HG03039 (cell line): Measurements from ENCODE around the gene RASSF3.

ENCODE experiments used
- ATAC-seq: cut with Tn5 transposase; IDR thresholded peaks from one replicate; pipeline ENCODE4 v1.9.1; 2021; ENCODE audit warnings: mild to moderate bottlenecking, moderate library complexity; ENCODE audit not compliant: unreplicated experiment

Gene RASSF3

DNA sequence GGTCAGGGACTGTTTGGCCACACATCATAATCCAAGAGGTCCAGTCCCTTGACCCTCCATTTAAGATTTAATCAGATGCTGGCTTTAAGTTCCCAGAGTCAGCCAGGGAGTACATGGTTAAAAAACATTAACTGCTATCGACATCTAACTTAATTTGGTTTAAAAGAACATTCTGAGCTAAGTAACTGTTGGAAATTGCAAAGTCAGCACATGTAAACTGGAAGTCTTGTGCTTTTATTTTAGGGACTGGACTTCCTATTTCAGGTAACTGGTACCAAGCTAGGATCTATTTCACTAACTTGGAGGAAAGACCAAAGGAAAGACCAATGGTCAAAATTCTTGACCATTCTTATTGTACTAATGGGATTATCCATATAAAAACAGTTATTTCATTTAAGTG, 108.4 kb downstream of the RASSF3 start:
- ATAC-seq, result no peak

DNA sequence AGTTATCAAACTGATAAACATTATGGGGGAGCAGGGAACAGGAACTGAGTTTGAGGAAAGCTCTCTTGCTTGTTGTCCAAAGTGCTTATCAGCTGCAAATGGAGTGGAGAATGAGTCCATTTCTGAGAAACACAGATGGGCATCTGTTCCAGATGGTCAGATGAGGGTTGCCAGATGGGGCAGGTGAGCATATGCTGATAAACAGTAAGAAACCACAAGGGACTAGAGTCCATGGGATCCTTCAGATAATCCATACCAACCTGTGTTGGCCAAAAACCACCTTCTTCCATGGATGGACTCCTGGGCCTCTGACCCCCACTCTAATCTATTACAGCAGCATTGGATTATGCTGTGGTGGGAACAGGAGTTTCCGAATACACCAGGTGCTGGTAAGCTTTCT, 110.6 kb downstream of the RASSF3 start:
- no peak for ATAC-seq

DNA sequence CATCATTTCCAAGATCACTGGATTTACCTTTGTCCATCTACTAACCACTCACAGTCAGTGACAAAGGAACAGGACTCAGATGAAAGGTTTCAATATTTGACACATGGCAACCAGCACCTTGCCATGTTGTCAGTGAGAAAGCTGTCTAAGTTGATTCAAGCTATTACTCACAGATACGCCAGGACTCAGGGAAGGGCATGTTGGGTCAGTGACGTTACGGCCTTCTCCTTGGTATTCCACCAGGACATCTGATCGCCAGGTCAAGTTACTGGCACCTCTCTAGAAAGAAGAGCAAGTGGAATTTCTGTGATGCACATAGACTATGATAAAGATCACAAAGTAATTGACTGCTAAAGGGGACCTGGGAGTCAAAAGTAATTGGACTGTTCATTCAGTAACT, 112.5 kb downstream of the RASSF3 start:
- ATAC-seq, result no peak

DNA sequence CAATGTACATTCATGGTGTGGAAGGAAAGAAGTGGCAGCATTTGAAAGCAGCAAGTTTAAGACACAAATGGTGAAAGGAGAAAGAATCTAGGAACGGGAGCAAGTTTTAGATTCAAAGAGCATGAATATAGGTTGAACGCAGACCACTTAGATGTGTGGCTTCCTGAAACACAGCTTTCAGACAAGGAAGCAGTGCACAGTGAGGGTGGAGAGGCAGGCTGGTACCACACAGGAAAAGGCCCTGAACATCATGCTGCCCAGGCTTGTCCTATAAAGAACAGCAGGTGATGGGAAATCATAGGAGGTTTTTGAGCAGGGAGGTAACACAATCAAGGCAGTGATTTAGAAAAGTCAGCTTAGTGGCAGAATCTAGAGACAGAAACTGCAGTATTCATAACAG, 113.3 kb downstream of the RASSF3 start:
- no peak for ATAC-seq

DNA sequence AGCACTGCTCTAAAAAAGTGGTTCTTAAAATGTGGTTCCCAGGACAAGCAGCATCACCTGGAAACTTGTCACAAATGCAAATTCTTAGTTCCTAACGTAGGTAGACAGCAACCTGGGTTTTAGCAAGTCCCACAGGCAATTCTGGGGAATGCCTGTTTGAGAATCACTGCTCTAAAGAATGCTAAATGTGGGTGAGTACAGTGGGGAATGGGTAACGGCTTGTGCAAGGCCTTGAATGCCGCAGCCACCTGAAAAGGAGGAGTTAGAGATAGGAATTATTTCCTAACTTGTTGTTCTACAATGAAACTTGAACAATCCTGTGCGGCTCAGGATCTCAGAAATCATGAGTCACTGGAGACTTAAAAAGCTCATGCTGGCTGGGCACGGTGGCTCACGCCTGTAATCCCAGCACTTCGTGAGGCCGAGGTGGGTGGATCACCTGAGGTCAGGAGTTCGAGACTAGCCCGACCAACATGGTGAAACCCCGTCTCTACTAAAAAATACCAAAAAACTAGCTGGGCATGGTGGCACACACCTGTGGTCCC, 114.0 kb downstream of the RASSF3 start:
- no peak for ATAC-seq

DNA sequence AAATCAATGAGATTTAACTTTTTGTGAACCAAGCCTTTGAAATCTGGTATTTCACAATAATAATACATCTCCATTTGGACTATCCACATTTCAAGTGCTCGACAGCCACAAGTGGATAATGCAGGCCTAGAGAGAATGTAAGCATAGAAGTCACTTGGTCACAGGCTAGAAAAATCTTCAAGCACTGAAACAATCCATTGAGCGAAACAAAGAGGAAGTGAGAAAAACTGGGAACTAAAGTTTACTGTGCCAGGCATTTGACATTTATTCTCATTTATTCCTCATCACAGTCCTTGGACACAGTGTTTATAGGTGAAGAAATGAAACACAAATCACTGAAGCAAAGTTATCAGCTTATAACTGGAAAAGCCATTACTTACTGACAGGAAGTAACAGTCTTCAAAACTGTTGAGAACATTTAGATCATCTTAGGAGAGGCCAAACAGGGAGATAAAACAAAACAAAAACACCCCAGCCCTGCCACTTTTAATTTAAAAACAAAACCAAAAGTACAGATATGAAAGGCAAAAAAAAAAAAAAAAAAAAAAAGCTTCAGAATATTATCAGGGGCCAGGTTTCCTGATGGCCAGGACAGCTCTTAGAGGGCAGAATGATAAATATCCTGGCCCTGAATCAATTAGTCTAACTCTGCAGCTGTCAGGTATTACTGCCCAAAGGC, 119.8 kb downstream of the RASSF3 start:
- no peak for ATAC-seq

DNA sequence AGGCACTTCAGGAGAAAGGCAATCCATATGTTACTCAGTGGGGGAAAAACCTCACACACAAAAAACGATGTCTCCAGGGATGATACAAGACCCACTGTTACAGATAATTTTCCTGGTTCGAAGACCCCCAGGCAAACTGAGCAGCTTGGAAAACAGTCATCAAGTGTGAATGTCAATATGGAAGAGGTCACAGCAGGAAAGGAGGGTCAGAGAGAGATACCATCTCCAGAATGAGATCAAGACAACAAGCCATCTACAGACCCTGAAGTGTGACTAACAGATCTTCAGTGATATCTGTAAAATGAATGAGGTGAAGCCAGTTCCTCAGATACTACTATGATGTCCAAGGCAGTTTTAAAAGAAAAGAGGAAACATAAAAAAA, 120.3 kb downstream of the RASSF3 start:
- ATAC-seq, result no peak

DNA sequence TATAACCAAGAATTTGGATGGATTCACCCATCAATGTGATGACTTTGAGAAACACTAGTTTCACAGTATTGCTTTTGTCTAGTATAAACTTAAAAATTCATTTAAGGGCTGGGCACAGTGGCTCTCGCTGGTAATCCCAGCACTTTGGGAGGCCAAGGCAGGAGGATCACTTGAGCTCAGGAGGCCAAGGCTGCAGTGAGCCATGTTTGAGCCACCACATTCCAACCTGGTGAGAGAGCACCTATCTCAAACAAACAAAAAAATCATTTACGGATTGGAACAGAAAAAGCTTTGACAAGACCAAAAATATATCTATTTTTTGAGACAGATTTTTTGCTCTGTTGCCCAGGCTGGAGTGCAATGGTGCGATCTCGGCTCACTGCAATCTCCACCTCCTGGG, 121.4 kb downstream of the RASSF3 start:
- no peak for ATAC-seq

DNA sequence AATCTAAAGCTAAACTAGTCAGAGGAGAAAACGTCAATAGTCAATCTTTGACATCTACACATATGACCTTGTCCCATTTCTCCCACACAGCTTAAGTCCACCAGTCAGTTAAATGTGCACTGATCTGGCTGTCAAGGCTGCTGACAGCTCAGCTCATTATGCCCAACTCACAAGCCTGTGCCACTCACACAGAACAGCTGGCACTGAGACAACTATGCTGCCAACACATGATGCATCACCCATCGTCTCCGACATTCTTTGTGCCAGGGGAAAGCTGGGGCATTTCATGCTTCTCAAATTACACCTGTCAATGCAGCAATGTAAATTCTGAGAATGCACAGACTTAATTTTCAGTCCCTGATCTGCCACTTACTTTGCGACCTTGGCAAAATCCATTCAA, 123.6 kb downstream of the RASSF3 start:
- ATAC-seq, result no peak

DNA sequence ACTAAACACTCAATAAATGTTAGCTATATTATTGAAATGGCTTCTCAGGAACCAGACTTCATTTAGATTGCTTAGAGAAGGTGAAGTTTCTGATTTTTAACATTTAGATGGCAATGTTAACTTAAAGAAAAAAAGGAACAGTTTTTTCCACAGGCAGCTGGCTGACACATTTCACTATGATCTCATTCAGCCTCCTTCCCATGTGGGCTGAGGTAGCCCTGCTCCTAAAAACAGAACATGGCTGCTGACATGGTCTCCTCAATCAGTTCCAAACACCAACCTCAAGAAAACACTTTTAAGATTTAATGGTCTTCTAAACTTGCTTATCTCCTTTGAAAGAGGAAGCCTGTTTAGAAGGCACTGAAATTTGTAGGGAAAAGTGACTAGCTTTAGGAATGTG, 125.1 kb downstream of the RASSF3 start:
- no peak for ATAC-seq

DNA sequence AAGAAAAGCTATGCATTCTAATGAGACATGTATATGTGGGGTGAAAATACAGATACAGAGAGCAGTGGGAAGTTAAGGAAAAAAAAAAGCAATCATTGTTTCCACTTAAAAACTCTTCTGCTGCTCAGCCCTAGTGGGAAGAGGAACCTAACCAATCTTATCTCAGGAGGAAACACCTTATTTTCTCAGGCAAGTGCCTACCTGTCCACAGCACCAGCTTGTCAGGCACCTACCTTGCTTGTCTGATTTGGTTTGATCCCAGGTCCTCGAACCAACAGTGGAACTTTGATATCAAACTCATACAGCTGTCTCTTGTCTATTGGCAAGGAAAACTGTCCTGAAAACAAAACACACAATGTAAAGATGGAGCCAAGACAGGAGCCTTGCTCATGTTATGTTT, 126.5 kb downstream of the RASSF3 start:
- ATAC-seq, result no peak

DNA sequence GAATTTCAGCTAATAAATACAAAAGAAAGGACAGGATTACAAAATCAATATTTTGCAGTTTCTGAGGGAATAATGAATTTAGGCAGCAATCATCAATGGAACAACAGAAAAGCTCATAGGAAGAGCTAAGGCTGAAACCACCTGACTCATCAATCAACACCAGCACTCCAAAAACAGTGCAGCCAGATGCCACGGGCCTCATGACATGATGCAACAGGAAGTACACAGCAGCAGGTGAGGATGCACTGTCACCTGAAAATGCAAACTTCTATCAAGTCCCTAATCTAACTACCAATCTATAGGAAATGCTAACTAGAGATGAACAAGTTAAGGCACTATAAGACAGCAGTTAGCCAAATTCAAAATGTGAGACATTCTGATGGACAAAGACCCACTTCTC, 127.2 kb downstream of the RASSF3 start:
- ATAC-seq, result no peak

DNA sequence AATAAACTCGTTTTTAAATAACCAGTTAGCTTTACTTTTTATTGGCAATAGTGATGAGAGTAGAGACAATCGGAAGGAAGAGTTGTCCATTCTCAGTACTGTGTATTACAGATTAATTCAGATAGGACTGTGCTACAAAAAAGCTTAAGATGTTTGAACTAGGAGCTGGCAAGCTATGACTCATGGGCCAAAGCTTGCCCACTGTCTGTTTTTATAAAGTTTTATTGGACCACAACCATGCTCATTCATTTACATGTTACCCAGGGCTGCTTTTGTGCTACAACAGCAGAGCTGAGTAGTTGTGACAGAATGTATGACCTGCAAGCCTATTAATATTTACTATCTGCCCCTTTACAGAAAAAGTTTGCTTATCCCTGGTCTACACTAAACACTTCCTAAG, 129.5 kb downstream of the RASSF3 start:
- no peak for ATAC-seq

DNA sequence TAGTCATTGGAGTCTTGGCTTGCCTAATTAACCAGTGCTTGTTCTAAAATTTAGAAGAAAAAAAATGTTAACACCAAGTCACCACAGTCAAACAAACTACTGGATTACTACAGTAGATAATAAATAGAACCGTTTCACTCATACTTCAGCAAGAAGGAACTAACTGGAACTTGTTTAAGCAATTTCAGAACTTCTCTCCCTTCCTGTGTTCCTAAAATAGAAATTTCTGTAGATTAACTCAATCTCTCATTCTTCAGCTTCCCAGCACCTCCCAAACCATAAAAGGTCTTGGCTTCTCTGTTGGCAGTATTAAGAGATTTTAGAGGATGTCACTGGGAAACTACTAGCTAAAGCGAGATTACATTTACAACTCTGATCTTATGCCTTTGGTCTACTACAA, 130.4 kb downstream of the RASSF3 start:
- no peak for ATAC-seq

DNA sequence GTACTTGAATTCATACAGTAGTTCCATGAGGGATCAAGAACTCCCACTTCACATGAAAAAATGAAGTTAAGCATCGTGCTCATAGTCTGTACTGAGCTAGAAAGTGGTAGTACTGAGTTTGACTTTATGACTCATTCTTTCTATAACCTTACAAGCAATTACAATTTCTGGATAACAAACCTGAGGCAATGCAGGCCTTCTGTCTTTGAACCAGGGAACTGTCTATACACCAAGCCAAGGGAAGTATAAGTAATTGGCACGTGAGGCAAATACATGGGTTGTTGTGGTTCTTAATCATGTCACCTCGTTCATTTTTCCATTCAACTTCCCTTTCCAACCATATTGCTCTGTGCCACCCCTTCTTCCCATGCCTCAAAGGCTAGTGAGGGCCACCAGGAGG, 132.1 kb downstream of the RASSF3 start:
- no peak for ATAC-seq

DNA sequence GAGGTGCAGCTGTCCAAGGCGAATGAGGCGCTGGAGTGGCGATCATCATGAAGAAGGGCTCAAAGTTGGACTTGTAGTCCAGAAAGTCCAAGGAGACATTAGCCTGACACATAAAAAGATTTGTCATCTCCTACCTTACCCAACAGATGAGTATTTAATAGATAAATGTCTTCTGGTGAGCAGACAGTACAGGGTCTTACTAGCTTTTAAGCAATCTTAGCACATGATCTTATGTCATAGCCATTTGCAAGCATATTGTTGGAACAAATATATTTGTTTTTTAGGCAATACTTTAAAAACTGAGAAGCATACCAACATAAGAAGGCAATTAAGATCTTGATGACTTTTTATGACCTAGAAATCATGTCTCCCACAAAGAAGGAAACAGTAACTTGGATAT, 132.9 kb downstream of the RASSF3 start:
- ATAC-seq, result no peak

DNA sequence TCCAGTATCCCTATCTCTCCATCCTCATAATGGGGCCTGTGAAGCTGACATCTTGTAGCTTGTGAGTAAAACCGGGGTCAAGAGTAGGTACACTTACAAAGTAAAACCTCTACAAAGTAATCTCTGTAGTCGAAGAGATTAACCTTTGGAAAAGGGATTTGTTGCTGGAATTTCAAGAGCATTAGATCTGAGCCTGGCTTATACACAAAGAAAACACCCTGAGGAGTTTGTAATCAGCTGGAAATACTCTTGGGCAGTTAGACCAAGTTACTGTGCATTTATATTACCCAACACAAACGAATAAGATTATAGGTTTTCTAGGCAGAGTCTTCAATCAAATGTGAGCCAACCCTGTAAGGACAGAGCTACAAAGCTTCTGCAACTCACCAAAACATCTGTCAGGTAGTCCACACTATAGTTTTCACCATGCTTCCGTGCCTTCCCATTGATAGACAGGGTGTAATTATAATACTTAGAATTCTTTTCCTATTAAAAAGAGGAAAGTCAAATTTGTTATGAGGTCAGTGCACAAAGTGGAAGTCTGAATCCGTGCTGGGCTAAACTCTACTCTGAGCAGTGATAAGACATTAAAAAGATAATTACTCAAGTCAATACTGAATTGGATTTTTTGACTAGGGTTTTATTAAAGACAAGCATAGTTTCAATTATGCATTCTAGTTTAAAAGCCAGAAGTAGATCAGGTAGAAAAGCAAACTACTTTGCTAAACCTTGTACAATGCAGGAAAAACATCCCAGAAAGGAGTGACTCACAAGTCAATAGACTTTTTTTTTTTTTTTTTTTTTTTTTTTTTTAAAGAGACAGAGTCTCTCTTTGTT, 134.3 kb downstream of the RASSF3 start:
- no peak for ATAC-seq

DNA sequence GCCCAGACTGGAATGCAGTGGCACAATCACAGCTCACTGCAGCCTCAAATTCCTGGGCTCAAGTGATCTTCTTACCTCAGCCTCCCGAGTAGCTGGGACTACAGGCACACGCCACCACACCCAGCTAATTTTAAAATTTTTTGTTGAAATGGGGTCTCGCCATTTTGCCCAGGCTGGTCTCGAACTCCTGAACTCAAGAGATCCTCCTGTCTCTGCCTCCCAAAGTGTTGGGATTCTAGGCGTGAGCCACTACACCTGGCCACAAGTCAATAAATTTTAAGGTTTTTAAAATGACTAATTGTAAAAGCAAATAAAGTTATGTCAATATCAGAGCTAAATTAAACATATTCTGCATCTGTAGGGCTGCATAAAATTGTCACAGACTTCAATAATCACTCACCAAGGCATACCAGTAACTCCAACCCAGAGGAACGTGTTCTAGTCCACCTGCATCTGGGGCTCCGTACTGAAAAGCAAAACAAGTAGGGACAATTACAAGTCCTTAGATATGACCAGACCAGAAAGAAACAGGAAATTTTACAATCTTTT, 135.0 kb downstream of the RASSF3 start:
- ATAC-seq, result no peak

DNA sequence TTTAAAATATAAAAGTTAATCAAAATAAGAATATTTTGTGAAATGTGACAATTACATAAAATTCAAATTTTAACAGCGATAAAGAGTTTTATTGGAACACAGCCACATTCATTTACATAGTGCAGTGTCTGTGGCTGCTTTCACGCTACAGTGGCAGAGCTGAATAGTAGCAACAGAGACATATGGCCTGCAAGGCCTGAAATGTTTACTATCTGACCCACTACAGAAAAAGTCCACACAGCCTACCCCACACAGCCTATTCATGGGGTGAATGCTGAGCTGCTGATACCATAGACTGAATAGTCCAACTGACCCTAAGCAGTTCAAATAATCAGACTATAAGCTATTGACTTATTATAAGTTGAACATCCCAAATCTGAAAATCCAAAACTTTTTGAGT, 135.7 kb downstream of the RASSF3 start:
- ATAC-seq, result no peak

DNA sequence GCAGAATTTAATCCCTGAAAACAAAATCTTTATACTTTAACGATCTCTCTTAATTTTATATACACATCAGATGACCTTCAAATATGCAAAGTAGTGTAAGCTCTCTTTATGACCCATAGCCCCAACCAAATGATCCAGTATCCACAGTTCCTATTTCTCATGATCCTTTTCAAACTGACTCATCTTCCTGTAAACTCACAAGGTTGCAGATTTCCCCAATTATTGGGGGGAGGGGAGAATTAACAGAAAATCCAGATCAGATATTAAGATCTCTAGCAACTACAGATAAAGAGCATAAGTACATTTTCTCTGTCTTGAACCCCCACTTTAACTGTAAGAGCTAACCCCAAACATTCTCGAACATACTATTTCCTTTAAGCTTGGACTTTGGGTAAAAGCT, 136.4 kb downstream of the RASSF3 start:
- ATAC-seq, result no peak
